ENCODE data around the gene PHPT1. TPM values are rescaled to one million over a fixed set of nuclear protein-coding genes. Genes with fewer than 3 reads are reported as not detected.

Gene PHPT1
- total RNA-seq, 2 experiments from 2014 or later, result 13.6 to 17.8 TPM

- intact Hi-C loops (cut with DNase I, micrococcal nuclease), result no loop called here
- ChIA-PET POLR2A (no interaction called here), CTCF (no interaction called here)
- TF ChIP-seq CTCF (IDR thresholded peaks at IDR 0.05), result no peak
- Mint-ChIP-seq H3K36me3 (ENCODE audit: low read depth) (no peaks in the 10 kb centered on the region), H3K4me1 (ENCODE audit: low read depth) (peaks cover 3% of the 10 kb centered on the region), H3K4me3 (no peak overlapping the region), H3K27ac (no peak overlapping the region), H3K9me3 (no peaks in the 10 kb centered on the region), H3K27me3 (no peaks in the 10 kb centered on the region)
- ATAC-seq (ENCODE audit: poor library complexity) (no peak), DNase-seq (no peak)
- H3K27ac ChIP-seq (ENCODE audit: low read depth in 1 of 2, low read length in 2 of 2), result no peak overlapping the region
- H3K36me3 ChIP-seq (ENCODE audit: insufficient read depth, low read length), result no peaks in the 10 kb centered on the region
- H3K27me3 ChIP-seq (ENCODE audit: control insufficient read depth in 1 of 2, insufficient read depth in 2 of 2, low read length in 2 of 2), result no peaks in the 10 kb centered on the region
- peaks cover 3% of the 10 kb centered on the region for H3K4me1 ChIP-seq (ENCODE audit: insufficient read depth, low read length)
- peaks cover 0 to 12% of the 10 kb centered on the region in 2 experiments for H3K9me3 ChIP-seq (ENCODE audit: control insufficient read depth in 1 of 2, insufficient read depth in 1 of 2, low read length in 2 of 2)
- H3K4me3 ChIP-seq (ENCODE audit: low read length), result no peak overlapping the region
Observed at GRCh38 chr9:136876476-136876875, 27.3 kb downstream of the PHPT1 start.

GRCh38 chr9:136880651-136881050 lies 31.4 kb downstream of the PHPT1 start:
- Mint-ChIP-seq H3K4me1 (ENCODE audit: low read depth) (peaks cover 18% of the 10 kb centered on the region), H3K4me3 (no peak overlapping the region), H3K27ac (no peak overlapping the region), H3K27me3 (no peaks in the 10 kb centered on the region), H3K9me3 (no peaks in the 10 kb centered on the region), H3K36me3 (ENCODE audit: low read depth) (no peaks in the 10 kb centered on the region)
- DNase-seq, result peak in 1 of 14 experiments; percentile 30
- CTCF ChIA-PET, result interaction anchor here (1.8 to 3.4 kb wide), 2 partner anchors 38 to 155 kb away, joined by 4 to 18 read pairs; partner anchors contain the start of gene AJM1
- Histone ChIP-seq H3K4me3 (ENCODE audit: low read length) (no peak overlapping the region), H3K36me3 (ENCODE audit: insufficient read depth, low read length) (no peaks in the 10 kb centered on the region), H3K27me3 (ENCODE audit: control insufficient read depth in 1 of 2, insufficient read depth in 2 of 2, low read length in 2 of 2) (no peaks in the 10 kb centered on the region), H3K9me3 (ENCODE audit: control insufficient read depth in 1 of 2, insufficient read depth in 1 of 2, low read length in 2 of 2) (no peaks in the 10 kb centered on the region), H3K27ac (ENCODE audit: low read depth in 1 of 2, low read length in 2 of 2) (no peak overlapping the region), H3K4me1 (ENCODE audit: insufficient read depth, low read length) (peaks cover 41% of the 10 kb centered on the region)
- intact Hi-C loops (cut with DNase I, micrococcal nuclease), result loop anchor here in 1 of 2 experiments (1.0 kb wide), 1 partner anchor 33 kb away; no protein-coding TSS in a partner anchor
- POLR2A ChIA-PET, result interaction anchor here (1.8 kb wide), 1 partner anchor 36 kb away, joined by 4 read pairs; no protein-coding TSS in a partner anchor
- no peak for ATAC-seq (ENCODE audit: poor library complexity)
- no peak for TF ChIP-seq CTCF (IDR thresholded peaks at IDR 0.05)

- H3K4me1 Mint-ChIP-seq (ENCODE audit: low read depth), result peaks cover 18% of the 10 kb centered on the region
- no peaks in the 10 kb centered on the region for H3K27me3 Mint-ChIP-seq
- Histone ChIP-seq H3K4me1 (ENCODE audit: insufficient read depth, low read length) (peaks cover 43% of the 10 kb centered on the region), H3K27ac (ENCODE audit: low read depth in 1 of 2, low read length in 2 of 2) (peak overlapping the region; percentile 68 to 77), H3K9me3 (ENCODE audit: control insufficient read depth in 1 of 2, insufficient read depth in 1 of 2, low read length in 2 of 2) (no peaks in the 10 kb centered on the region), H3K27me3 (ENCODE audit: control insufficient read depth in 1 of 2, insufficient read depth in 2 of 2, low read length in 2 of 2) (no peaks in the 10 kb centered on the region), H3K4me3 (ENCODE audit: low read length) (peak overlapping the region; percentile 54), H3K36me3 (ENCODE audit: insufficient read depth, low read length) (no peaks in the 10 kb centered on the region)
- no peaks in the 10 kb centered on the region for H3K9me3 Mint-ChIP-seq
- peak overlapping the region; percentile 93 for H3K27ac Mint-ChIP-seq
- H3K4me3 Mint-ChIP-seq, result peak overlapping the region; percentile 83
- no peak for ATAC-seq (ENCODE audit: poor library complexity)
- H3K36me3 Mint-ChIP-seq (ENCODE audit: low read depth), result no peaks in the 10 kb centered on the region
- POLR2A ChIA-PET, result interaction anchor here (0.8 to 2.6 kb wide), 12 partner anchors 9 to 358 kb away, joined by 3 to 15 read pairs (median 3); partner anchors contain the start of genes EDF1, MAN1B1 and PAXX
- intact Hi-C loops (cut with DNase I, micrococcal nuclease), result loop anchor here in 1 of 2 experiments (1.0 to 2.0 kb wide), 2 partner anchors 34 to 39 kb away; partner anchors contain the start of gene AJM1
- CTCF ChIA-PET, result interaction anchor here (0.9 to 3.4 kb wide), 8 partner anchors 9 to 165 kb away, joined by 3 to 18 read pairs (median 4); partner anchors contain the start of genes AJM1 and FBXW5
- peak in 10 of 14 experiments; percentile 13 to 67 (median 46) for DNase-seq
- no peak for TF ChIP-seq CTCF (IDR thresholded peaks at IDR 0.05)
Observed at GRCh38 chr9:136881691-136882108, 32.5 kb downstream of the PHPT1 start.

Measured in CD4-positive, alpha-beta T cell (primary cell).